Neural cell (in vitro differentiated cells): Measurements from ENCODE around the gene FAM20C. TPM values are rescaled to one million over a fixed set of nuclear protein-coding genes. Genes with fewer than 3 reads are reported as not detected.

ENCODE experiments used
- H2AFZ ChIP-seq: fragments of 200-600, 300-800 bp; sonication (generic), shearing (Covaris generic); 2 replicates; pipeline ENCODE4 v1.6.0; 2014; ENCODE audit warnings: low read depth, mild to moderate bottlenecking, antibody characterized with exemption, low read length, moderate library complexity
- H3F3A ChIP-seq: fragments of 200-600 bp; shearing (Covaris generic); 2 replicates; pipeline ENCODE4 v1.6.1; 2016; ENCODE audit warnings: mild to moderate bottlenecking, moderate library complexity, mixed read lengths, antibody characterized with exemption, low read length; ENCODE audit not compliant: insufficient read depth, poor library complexity, severe bottlenecking
- H3K27ac ChIP-seq: fragments of 200-600, 300-800 bp; sonication (generic), shearing (Covaris generic); 2 replicates; pipeline ENCODE4 v1.5.1; 2014; ENCODE audit warnings: mild to moderate bottlenecking, low read length, moderate library complexity
- H3K27me3 ChIP-seq: fragments of 300-800, 200-600 bp; sonication (generic), shearing (Covaris generic); 2 replicates; pipeline ENCODE4 v1.6.0; 2014; ENCODE audit warnings: mild to moderate bottlenecking, low read depth, low read length, moderate library complexity; ENCODE audit not compliant: insufficient read depth
- H3K36me3 ChIP-seq: fragments of 300-800, 200-600 bp; sonication (generic), shearing (Covaris generic); 2 replicates; pipeline ENCODE4 v1.5.1; 2014; ENCODE audit warnings: mild to moderate bottlenecking, antibody characterized with exemption, low read length, moderate library complexity; ENCODE audit not compliant: insufficient read depth
- H3K4me2 ChIP-seq: fragments of 300-800, 200-600 bp; sonication (generic), shearing (Covaris generic); 2 replicates; pipeline ENCODE4 v1.6.0; 2014; ENCODE audit warnings: mild to moderate bottlenecking, low read length
- H3K4me3 ChIP-seq: fragments of 300-800, 200-600 bp; sonication (generic), shearing (Covaris generic); 2 replicates; pipeline ENCODE4 v1.5.1; 2014; ENCODE audit warnings: mild to moderate bottlenecking, low read length, moderate library complexity
- H3K79me2 ChIP-seq: fragments of 200-600 bp; shearing (Covaris generic); replicated peaks from 2 replicates; pipeline ENCODE4 v1.6.0; 2014; ENCODE audit warnings: mild to moderate bottlenecking, low read length, moderate library complexity; ENCODE audit not compliant: insufficient read depth
- H3K9ac ChIP-seq: fragments of 300-800, 200-600 bp; sonication (generic), shearing (Covaris generic); 2 replicates; pipeline ENCODE4 v1.6.1; 2016; ENCODE audit warnings: mild to moderate bottlenecking, low read length, mixed read lengths
- H3K9me2 ChIP-seq: fragments of 200-600 bp; shearing (Covaris generic); 2 replicates; pipeline ENCODE4 v1.6.1; 2016; ENCODE audit warnings: mild to moderate bottlenecking, low read length, mixed read lengths; ENCODE audit not compliant: insufficient read depth
- H3K9me3 ChIP-seq: fragments of 200-600, 300-800 bp; sonication (generic), shearing (Covaris generic); 2 replicates; pipeline ENCODE4 v1.6.1; 2016; ENCODE audit warnings: mild to moderate bottlenecking, mixed run types, low read length, moderate library complexity, mixed read lengths
- H4K20me1 ChIP-seq: fragments of 200-600 bp; shearing (Covaris generic); 2 replicates; pipeline ENCODE4 v1.6.1; 2016; ENCODE audit warnings: mild to moderate bottlenecking, mixed run types; ENCODE audit not compliant: insufficient read depth
- CTCF ChIP-seq: fragments of 450-650 bp; IDR thresholded peaks from 2 replicates; pipeline ENCODE4 v1.5.1; 2014; ENCODE audit warnings: antibody characterized with exemption, mild to moderate bottlenecking, moderate library complexity; ENCODE audit not compliant: poor library complexity, severe bottlenecking
- EP300 ChIP-seq: fragments of 450-650 bp; conservative IDR thresholded peaks from 2 replicates; pipeline ENCODE4 v1.6.1; 2014; ENCODE audit warnings: antibody characterized with exemption, mild to moderate bottlenecking, moderate library complexity; ENCODE audit not compliant: poor library complexity, severe bottlenecking
- EZH2 ChIP-seq: fragments of 200-600, 300-800 bp; shearing (Covaris generic), sonication (generic); IDR thresholded peaks from 2 replicates; pipeline ENCODE4 v1.6.1; 2014; ENCODE audit warnings: antibody characterized with exemption, low read length, borderline replicate concordance, mild to moderate bottlenecking; ENCODE audit not compliant: insufficient read depth, poor library complexity, severe bottlenecking
- MXI1 ChIP-seq: fragments of 450-650 bp; conservative IDR thresholded peaks from 2 replicates; pipeline ENCODE4 v1.6.1; 2014; ENCODE audit warnings: antibody characterized with exemption, mild to moderate bottlenecking; ENCODE audit not compliant: poor library complexity, severe bottlenecking
- POLR2AphosphoS5 ChIP-seq: IDR thresholded peaks from 2 replicates; pipeline ENCODE4 v1.6.1; 2012
- RAD21 ChIP-seq: fragments of 450-650 bp; conservative IDR thresholded peaks from 2 replicates; pipeline ENCODE4 v1.6.1; 2014; ENCODE audit warnings: antibody characterized with exemption, mild to moderate bottlenecking, moderate library complexity
- SMC3 ChIP-seq: fragments of 450-650 bp; conservative IDR thresholded peaks from 2 replicates; pipeline ENCODE4 v1.6.1; 2014; ENCODE audit warnings: antibody characterized with exemption, mild to moderate bottlenecking, moderate library complexity; ENCODE audit not compliant: poor library complexity
- TAF1 ChIP-seq: IDR thresholded peaks from 2 replicates; pipeline ENCODE4 v1.6.1; 2012; ENCODE audit warnings: low read depth
- polyA plus RNA-seq: library from polyadenylated mRNA; depleted of rRNA; stranded (reverse); fragments of >200 nt; gene quantifications from 2 replicates; pipeline ENCODE4 v1.2.3, GENCODE V29; 2014
- TF ChIP-seq, protein P1 (sequence below): IDR thresholded peaks from 2 replicates; pipeline ENCODE4 v1.6.1; 2012; ENCODE audit warnings: borderline replicate concordance

Gene FAM20C
- polyA plus RNA-seq, 1 donor from 2014 or later, result 22.7 TPM

DNA sequence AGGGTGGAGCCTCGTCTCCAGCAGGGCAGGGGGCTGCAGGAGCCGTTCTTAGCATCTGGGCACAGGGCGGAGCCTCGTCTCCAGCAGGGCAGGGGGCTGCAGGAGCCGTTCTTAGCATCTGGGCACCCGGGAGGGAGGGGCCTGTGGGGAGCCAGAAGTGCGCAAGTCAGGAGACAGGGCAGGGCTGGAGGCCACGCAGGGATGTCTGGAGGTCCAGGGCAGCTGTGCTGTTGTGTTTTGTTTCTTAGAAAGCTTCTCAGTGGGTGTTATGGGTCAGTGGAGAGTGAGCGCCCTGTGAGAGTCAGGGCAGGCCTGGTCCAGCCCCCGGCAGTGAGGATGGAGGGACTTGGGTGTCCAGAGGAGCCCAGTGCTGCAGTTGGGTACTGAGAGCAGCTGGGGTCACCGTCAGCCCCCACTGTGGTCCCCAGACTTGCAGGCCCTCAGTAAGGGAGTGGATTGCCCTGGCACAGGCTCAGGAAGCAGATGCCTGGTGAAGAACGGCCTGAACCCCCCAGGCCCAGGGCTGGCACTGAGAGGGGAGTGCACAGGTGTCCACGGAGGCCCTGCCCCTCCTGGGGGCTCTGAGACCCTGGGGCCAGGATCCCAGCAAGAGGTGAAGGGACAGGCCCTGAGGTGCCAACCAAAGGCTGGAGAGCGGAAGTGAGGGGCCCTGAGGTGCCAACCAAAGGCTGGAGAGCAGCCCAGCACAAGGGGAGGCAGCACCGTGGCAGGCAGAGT, 29.8 kb downstream of the FAM20C start:
- no peaks in the 10 kb centered on the region for H3K79me2 ChIP-seq
- no peak overlapping the region for H3K4me3 ChIP-seq
- no peaks in the 10 kb centered on the region for H3F3A ChIP-seq
- no peak for TF ChIP-seq SMC3
- no peaks in the 10 kb centered on the region for H3K27me3 ChIP-seq
- H3K36me3 ChIP-seq, result no peaks in the 10 kb centered on the region
- H2AFZ ChIP-seq, result no peak overlapping the region
- H3K9me2 ChIP-seq, result no peaks in the 10 kb centered on the region
- no peaks in the 10 kb centered on the region for H4K20me1 ChIP-seq
- H3K4me2 ChIP-seq, result no peak overlapping the region
- no peak overlapping the region for H3K27ac ChIP-seq
- H3K9me3 ChIP-seq, result no peaks in the 10 kb centered on the region
- no peak overlapping the region for H3K9ac ChIP-seq

DNA sequence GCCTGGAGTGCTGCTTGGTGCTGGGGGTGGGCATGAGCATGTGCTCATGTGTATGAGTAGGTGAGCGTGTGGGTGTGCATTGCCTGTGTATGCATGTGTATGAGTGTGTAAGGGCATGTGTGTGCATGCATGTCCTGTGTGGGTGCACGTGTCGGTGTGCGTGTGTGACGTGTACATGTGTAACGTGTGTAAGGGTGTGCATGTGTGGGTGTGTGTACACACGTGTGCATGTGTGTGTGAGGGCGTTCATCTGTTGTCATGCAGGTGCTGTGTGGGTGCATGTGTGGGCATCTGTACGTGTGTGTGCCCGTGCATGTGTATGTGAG, 30.3 kb downstream of the FAM20C start:
- TF ChIP-seq, protein P1, sequence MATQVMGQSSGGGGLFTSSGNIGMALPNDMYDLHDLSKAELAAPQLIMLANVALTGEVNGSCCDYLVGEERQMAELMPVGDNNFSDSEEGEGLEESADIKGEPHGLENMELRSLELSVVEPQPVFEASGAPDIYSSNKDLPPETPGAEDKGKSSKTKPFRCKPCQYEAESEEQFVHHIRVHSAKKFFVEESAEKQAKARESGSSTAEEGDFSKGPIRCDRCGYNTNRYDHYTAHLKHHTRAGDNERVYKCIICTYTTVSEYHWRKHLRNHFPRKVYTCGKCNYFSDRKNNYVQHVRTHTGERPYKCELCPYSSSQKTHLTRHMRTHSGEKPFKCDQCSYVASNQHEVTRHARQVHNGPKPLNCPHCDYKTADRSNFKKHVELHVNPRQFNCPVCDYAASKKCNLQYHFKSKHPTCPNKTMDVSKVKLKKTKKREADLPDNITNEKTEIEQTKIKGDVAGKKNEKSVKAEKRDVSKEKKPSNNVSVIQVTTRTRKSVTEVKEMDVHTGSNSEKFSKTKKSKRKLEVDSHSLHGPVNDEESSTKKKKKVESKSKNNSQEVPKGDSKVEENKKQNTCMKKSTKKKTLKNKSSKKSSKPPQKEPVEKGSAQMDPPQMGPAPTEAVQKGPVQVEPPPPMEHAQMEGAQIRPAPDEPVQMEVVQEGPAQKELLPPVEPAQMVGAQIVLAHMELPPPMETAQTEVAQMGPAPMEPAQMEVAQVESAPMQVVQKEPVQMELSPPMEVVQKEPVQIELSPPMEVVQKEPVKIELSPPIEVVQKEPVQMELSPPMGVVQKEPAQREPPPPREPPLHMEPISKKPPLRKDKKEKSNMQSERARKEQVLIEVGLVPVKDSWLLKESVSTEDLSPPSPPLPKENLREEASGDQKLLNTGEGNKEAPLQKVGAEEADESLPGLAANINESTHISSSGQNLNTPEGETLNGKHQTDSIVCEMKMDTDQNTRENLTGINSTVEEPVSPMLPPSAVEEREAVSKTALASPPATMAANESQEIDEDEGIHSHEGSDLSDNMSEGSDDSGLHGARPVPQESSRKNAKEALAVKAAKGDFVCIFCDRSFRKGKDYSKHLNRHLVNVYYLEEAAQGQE, result no peak
- no peak for TF ChIP-seq POLR2AphosphoS5
- TF ChIP-seq CTCF, result no peak
- no peak for TF ChIP-seq TAF1
- TF ChIP-seq EZH2, result no peak
- no peak for TF ChIP-seq MXI1
- H3K9me2 ChIP-seq, result no peaks in the 10 kb centered on the region
- H3K79me2 ChIP-seq, result no peaks in the 10 kb centered on the region

DNA sequence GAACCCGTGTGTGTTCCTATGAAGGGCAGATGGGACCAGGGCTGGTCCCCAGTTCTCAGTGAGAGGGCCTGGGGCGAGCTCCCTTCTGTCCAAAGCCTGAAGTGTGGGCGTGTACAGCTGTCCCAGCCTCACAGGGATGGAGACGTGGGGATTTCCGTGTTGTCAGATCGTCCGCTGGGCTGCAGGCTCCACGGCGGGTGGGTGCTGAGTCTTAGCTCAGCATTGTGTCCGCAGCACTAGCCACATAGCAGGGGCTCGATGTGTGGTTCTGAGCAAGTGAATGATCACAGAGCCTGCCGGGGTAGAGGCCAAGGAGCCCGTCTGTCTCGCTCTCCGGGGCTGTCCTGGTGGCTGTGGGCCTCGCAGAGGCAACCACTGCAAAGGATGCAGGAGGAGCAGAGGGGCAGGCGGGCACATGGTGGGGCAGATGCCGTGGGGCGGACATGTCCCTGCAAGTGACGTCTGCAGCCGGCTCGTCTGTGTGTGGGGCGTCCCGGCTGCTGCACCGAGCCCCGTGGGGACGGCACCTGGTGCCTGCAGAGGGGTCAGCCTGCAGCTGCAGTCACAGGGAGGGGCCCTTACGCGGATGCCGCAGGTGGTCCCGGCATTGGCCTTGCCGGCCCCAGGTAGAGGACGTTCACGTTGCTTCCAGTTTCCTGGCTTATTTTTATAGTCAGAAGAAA, 30.9 kb downstream of the FAM20C start:
- no peak overlapping the region for H3K9ac ChIP-seq
- H3K4me3 ChIP-seq, result no peak overlapping the region
- no peaks in the 10 kb centered on the region for H4K20me1 ChIP-seq
- no peaks in the 10 kb centered on the region for H3K9me2 ChIP-seq
- H3K27me3 ChIP-seq, result no peaks in the 10 kb centered on the region
- TF ChIP-seq MXI1 (no peak), RAD21 (no peak), CTCF (no peak), TAF1 (no peak), EZH2 (no peak), EP300 (no peak), SMC3 (no peak), POLR2AphosphoS5 (no peak)
- TF ChIP-seq, protein P1, result no peak
- no peak overlapping the region for H2AFZ ChIP-seq
- no peaks in the 10 kb centered on the region for H3F3A ChIP-seq
- no peaks in the 10 kb centered on the region for H3K79me2 ChIP-seq
- no peak overlapping the region for H3K4me2 ChIP-seq
- no peaks in the 10 kb centered on the region for H3K36me3 ChIP-seq
- H3K9me3 ChIP-seq, result no peaks in the 10 kb centered on the region
- no peak overlapping the region for H3K27ac ChIP-seq

More for the DNA sequence above, 30.3 kb downstream of the FAM20C start:
- Histone ChIP-seq H3K27ac (no peak overlapping the region), H3K27me3 (no peaks in the 10 kb centered on the region), H3K36me3 (no peaks in the 10 kb centered on the region), H3K4me3 (no peak overlapping the region), H3K9ac (no peak overlapping the region), H2AFZ (no peak overlapping the region), H3F3A (no peaks in the 10 kb centered on the region), H3K9me3 (no peaks in the 10 kb centered on the region), H4K20me1 (no peaks in the 10 kb centered on the region), H3K4me2 (no peak overlapping the region)
